GM12878 (cell line): Measurements from ENCODE around the gene EDC3. TPM values are rescaled to one million over a fixed set of nuclear protein-coding genes. Genes with fewer than 3 reads are reported as not detected.
A peak's percentile ranks its signal among the peaks of the same experiment; 100 is the strongest.

ENCODE experiments used
- ATAC-seq: fragments of 200-7000 bp; cut with Tn5 transposase; 3 replicates; pipeline ENCODE4 v1.9.1; 2020; ENCODE audit warnings: mild to moderate bottlenecking, moderate library complexity
- BruUV-seq: library from RNA; stranded (reverse); fragments of 400-500 nt; replicated peaks from 2 replicates; lab custom pipeline; 2021; lab: Mats Ljungman, UMichigan
- CTCF ChIA-PET: fragments of 300-600 bp; sonication (Branson Sonifier 250); formaldehyde crosslinking; extraction: SDS; loops from one replicate; lab custom pipeline; 2021; ENCODE audit warnings: inconsistent platforms; lab: Yijun Ruan, JAX
- POLR2A ChIA-PET: fragments of 350-600 bp; formaldehyde crosslinking; extraction: SDS; loops from one replicate; lab custom pipeline; 2021; ENCODE audit warnings: inconsistent platforms; lab: Charles Lee
- RAD21 ChIA-PET: fragments of 300-600 bp; sonication (Branson Sonifier 250); formaldehyde crosslinking; loops from one replicate; lab custom pipeline; 2023; ENCODE audit warnings: antibody characterized with exemption; ENCODE audit not compliant: unreplicated experiment; lab: Charles Lee
- SMC1A ChIA-PET: fragments of 300-600 bp; sonication (Branson Sonifier 250); formaldehyde crosslinking; loops from one replicate; lab custom pipeline; 2023; ENCODE audit not compliant: unreplicated experiment, uncharacterized antibody; lab: Charles Lee
- DNase-seq: peaks from one replicate; pipeline ENCODE4 v3.0.0-alpha.2; 2011; ENCODE audit warnings: low read depth, low spot score
- FAIRE-seq: peaks from 3 replicates; lab custom pipeline; 2011; peaks lifted over from hg19 to GRCh38; lab: Jason Lieb, UNC
- H2AFZ ChIP-seq: 2 replicates; pipeline ENCODE4 v1.6.0; 2011; ENCODE audit warnings: low read depth, low read length, control low read depth; ENCODE audit not compliant: control insufficient read depth
- H3K27ac ChIP-seq: 2 replicates; pipeline ENCODE4 v1.5.1; 2011; ENCODE audit warnings: control low read depth; ENCODE audit not compliant: control insufficient read depth, insufficient read depth
- H3K27me3 ChIP-seq, 2 experiments: replicated peaks in 1 of 2; 2 replicates each; pipeline versions ENCODE4 v1.6.0 to v1.6.1; 2011; ENCODE audit warnings: low read length in 1 of 2; ENCODE audit not compliant: control insufficient read depth in 2 of 2, insufficient read depth in 2 of 2
- H3K36me3 ChIP-seq, 2 experiments: 2 replicates each; pipeline ENCODE4 v1.5.1; 2011; ENCODE audit warnings: low read length in 1 of 2; ENCODE audit not compliant: control insufficient read depth in 2 of 2, insufficient read depth in 2 of 2
- H3K4me1 ChIP-seq: 2 replicates; pipeline ENCODE4 v1.6.1; 2011; ENCODE audit warnings: mild to moderate bottlenecking, low read length, moderate library complexity, mixed read lengths; ENCODE audit not compliant: control insufficient read depth, insufficient read depth
- H3K4me2 ChIP-seq: 2 replicates; pipeline ENCODE4 v1.6.0; 2011; ENCODE audit warnings: control low read depth; ENCODE audit not compliant: control insufficient read depth, insufficient read depth
- H3K4me3 ChIP-seq: fragments of 200-600 bp; sonication (generic); 2 replicates; pipeline ENCODE4 v1.5.1; 2016
- H3K79me2 ChIP-seq: 2 replicates; pipeline ENCODE4 v1.6.0; 2011; ENCODE audit warnings: low read length; ENCODE audit not compliant: control insufficient read depth, insufficient read depth
- H3K9ac ChIP-seq: 2 replicates; pipeline ENCODE4 v1.8.0; 2011; ENCODE audit warnings: low read length, control low read depth, mixed read lengths; ENCODE audit not compliant: control insufficient read depth, insufficient read depth
- H3K9me3 ChIP-seq: replicated peaks from 3 replicates; pipeline ENCODE4 v1.5.1; 2011; ENCODE audit warnings: mild to moderate bottlenecking, low read length; ENCODE audit not compliant: control insufficient read depth, insufficient read depth
- H4K20me1 ChIP-seq: 2 replicates; pipeline ENCODE4 v1.6.0; 2011; ENCODE audit not compliant: control insufficient read depth, insufficient read depth
- BACH1 ChIP-seq: fragments of 450-650 bp; IDR thresholded peaks from 2 replicates; pipeline ENCODE4 v1.6.1; 2017; ENCODE audit warnings: mild to moderate bottlenecking, borderline replicate concordance
- GATAD2B ChIP-seq: fragments of 450-650 bp; conservative IDR thresholded peaks from 2 replicates; pipeline ENCODE4 v1.6.1; 2017; ENCODE audit warnings: low read depth, mild to moderate bottlenecking, moderate library complexity
- KLF5 ChIP-seq: fragments of 450-650 bp; IDR thresholded peaks from 2 replicates; pipeline ENCODE4 v1.6.1; 2014; ENCODE audit warnings: mild to moderate bottlenecking; ENCODE audit not compliant: partially characterized antibody
- MLLT1 ChIP-seq: fragments of 450-650 bp; IDR thresholded peaks from 2 replicates; pipeline ENCODE4 v1.6.1; 2016; ENCODE audit warnings: mild to moderate bottlenecking
- NFXL1 ChIP-seq: fragments of 450-650 bp; IDR thresholded peaks from 2 replicates; pipeline ENCODE4 v1.6.1; 2017; ENCODE audit warnings: antibody characterized with exemption, mild to moderate bottlenecking, borderline replicate concordance
- POLR2A ChIP-seq: IDR thresholded peaks from 2 replicates; pipeline ENCODE4 v1.6.1; 2011; ENCODE audit warnings: low read depth, mild to moderate bottlenecking, low read length
- RAD51 ChIP-seq: fragments of 450-650 bp; IDR thresholded peaks from 2 replicates; pipeline ENCODE4 v1.6.1; 2016; ENCODE audit warnings: moderate library complexity, mild to moderate bottlenecking, inconsistent platforms
- SMARCA5 ChIP-seq: fragments of 450-650 bp; IDR thresholded peaks from 2 replicates; pipeline ENCODE4 v1.6.1; 2017; ENCODE audit warnings: mild to moderate bottlenecking
- WGBS: methylation state at CpG from one replicate; pipeline ENCODE4 v1.1.6; 2016; ENCODE audit warnings: low lambda C conversion rate; ENCODE audit not compliant: insufficient replicate concordance, insufficient coverage; ENCODE audit errors: missing lambda C conversion rate; 5-methylcytosine and 5-hydroxymethylcytosine counted together
- in situ Hi-C: fragments of 300-500 bp; cut with MboI; formaldehyde crosslinking; loops from 9 replicates; pipeline ENCODE4 v1.14.3; 2018; ENCODE audit warnings: mixed read lengths
- intact Hi-C: fragments of 100-400 bp; cut with micrococcal nuclease; formaldehyde crosslinking; loops from one replicate; pipeline ENCODE4 v1.14.2; 2022; ENCODE audit not compliant: unreplicated experiment
- polyA plus RNA-seq, 11 experiments: library from polyadenylated mRNA; depleted of rRNA in 4 of 11; unstranded in 6 of 11; stranded (reverse) in 5 of 11; fragments of >200 nt; fragmentation: Nextera tagmentation in 4 of 11; fragmentation: Illumina TruSeq in 1 of 11; extraction: Ambion mirVana in 4 of 11; extraction: Trizol in 1 of 11; gene quantifications; 1 replicate in 1 of 11; 2 replicates in 10 of 11; pipeline versions ENCODE4 v1.2.1 to v1.2.3, GENCODE V29; 2011 to 2016; ENCODE audit warnings: inconsistent platforms in 2 of 11, missing spikeins in 2 of 11, low read depth in 1 of 11
- total RNA-seq, 4 experiments: library from RNA; depleted of rRNA in 3 of 4; stranded (reverse); fragments of >200 nt in 3 of 4; fragmentation: Illumina TruSeq in 1 of 4; extraction: Trizol in 1 of 4; gene quantifications; 2 replicates each; pipeline versions ENCODE4 v1.2.1 to v1.2.3, GENCODE V29; 2013 to 2021

EDC3 gene
- total and polyA plus RNA-seq, 10 of the 15 experiments (the other 5 are each of a cell fraction or from before 2014, with no cell fraction given): 11.8 to 48.4 (median 35.3) TPM

DNA sequence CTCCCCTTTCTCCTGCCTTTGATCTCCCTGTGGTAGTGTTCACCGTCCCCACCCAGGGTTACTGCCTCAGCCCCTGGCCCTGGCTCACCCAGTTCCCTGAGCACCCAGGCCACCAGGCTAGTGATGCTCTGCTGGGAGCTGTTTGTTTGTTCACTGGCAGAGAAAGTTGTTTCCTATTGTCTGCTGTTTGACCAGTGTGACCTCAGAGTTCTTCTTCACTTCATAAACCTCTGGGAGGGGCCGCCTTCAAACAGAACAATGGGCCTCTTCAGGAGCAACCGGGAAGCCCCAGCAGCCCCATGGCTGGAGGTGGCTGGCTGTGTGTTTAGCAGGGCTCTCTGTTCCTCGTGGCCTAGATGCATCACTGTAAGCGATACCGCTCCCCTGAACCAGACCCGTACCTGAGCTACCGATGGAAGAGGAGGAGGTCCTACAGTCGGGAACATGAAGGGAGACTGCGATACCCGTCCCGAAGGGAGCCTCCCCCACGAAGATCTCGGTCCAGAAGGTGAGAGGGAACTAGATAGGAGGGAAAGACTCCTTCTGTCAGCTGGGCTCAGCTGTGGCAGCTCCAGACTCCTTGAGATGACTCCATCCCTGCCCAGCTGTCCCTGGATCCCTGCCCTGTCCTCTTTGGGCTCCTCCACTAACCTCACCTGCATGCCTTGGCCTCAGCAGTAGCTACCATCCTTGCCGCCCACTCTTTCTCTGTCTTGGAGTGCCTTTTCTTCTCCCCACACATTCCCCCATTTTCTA, 76.8 kb downstream of the EDC3 start:
- SMC1A ChIA-PET: interaction anchor here (0.5 to 2.5 kb wide), 7 partner anchors 12 to 245 kb away, joined by 3 to 10 read pairs (median 4); no protein-coding TSS in a partner anchor
- no TSS peak for BruUV-seq
- in situ Hi-C loops (no loop called here), intact Hi-C loops (loop anchor here (5.0 kb wide), 2 partner anchors 72 to 187 kb away; partner anchors contain the start of gene SEMA7A)
- RAD21 ChIA-PET: interaction anchor here (1.0 to 1.6 kb wide), 3 partner anchors 12 to 152 kb away, joined by 3 to 5 read pairs (median 5); no protein-coding TSS in a partner anchor
- H3K27me3 ChIP-seq: no peaks in the 10 kb centered on the region
- peaks cover 74% of the 10 kb centered on the region for H3K79me2 ChIP-seq
- no peak for TF ChIP-seq BACH1
- TF ChIP-seq POLR2A: peak; percentile 10; the same call in 1 of the 2 replicates
- TF ChIP-seq GATAD2B: 0 out of 2 replicates have a peak, but pooled peaks have one; percentile 16
- TF ChIP-seq SMARCA5: peak; percentile 91; the same call in 1 of the 2 replicates
- peak; percentile 53; the same call in 1 of the 2 replicates for TF ChIP-seq MLLT1
- no peak for TF ChIP-seq KLF5
- no peak for TF ChIP-seq RAD51
- 0 out of 2 replicates have a peak, but pooled peaks have one; percentile 66 for TF ChIP-seq NFXL1
- DNase-seq (no peak), FAIRE-seq (no peak), ATAC-seq (no peak)
- peak overlapping the region; percentile 42 for H3K9ac ChIP-seq
- peaks cover 42 to 48% of the 10 kb centered on the region in 2 experiments for H3K36me3 ChIP-seq
- CTCF ChIA-PET: interaction anchor here (0.6 to 18.5 kb wide), 9 partner anchors 17 to 246 kb away, joined by 3 to 206 read pairs (median 4); no protein-coding TSS in a partner anchor
- H3K9me3 ChIP-seq: no peaks in the 10 kb centered on the region
- peak overlapping the region; percentile 93 for H3K4me2 ChIP-seq
- 89% methylated on average over 15 of the region's 15 CpGs for whole genome bisulfite sequencing
- H4K20me1 ChIP-seq: peaks cover 31% of the 10 kb centered on the region
- no peak overlapping the region for H2AFZ ChIP-seq
- POLR2A ChIA-PET: interaction anchor here (0.7 to 1.5 kb wide), 2 partner anchors 165 to 251 kb away, joined by 3 read pairs; no protein-coding TSS in a partner anchor
- H3K4me3 ChIP-seq: peak overlapping the region; percentile 11; the same call in 1 of the 2 replicates
- H3K4me1 ChIP-seq: peaks cover 13% of the 10 kb centered on the region
- H3K27ac ChIP-seq: peak overlapping the region; percentile 21; the same call in 1 of the 2 replicates
